ENCODE measurements around the gene KRT26.
"Not testable (repeated sequence)": the region's sequence is repeated elsewhere in the genome, so short reads cannot be mapped to it uniquely, and the experiment has no call there.

KRT26 gene, protein sequence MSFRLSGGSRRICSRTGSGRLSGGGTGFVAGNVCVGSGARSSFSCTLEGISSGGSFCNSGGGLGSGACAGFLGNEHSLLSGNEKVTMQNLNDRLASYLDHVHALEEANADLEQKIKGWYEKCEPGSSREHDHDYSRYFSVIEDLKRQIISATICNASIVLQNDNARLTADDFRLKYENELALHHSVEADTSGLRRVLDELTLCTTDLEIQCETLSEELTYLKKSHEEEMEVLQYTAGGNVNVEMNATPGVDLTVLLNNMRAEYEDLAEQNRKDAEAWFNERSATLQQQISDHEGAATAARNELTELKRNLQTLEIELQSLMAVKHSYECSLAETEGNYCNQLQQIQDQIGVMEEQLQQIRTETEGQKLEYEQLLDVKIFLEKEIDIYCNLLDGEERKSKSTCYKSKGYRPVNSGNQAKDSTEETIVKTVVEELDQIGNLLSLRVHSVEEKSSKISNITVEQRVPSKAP

DNA sequence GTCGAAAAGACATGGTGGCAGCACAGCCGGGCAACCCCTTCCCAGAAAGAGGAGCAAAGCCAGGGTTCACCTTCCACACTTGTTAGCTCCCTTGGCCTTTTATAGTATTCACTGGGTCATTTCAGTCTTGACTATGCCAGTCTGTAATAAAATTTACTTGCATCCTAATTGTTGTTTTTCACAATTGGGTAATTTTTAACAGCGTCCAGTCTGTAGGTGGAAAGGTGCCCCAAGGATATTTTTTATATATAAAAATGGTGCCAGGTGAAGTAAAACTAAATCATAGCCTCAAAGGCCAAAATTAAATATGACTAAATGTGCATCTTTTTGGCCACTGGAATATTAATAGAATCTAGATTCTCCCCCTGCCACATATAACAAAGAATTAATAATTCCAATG is at the start of gene KRT26:
TSS of gene KRT26 (minus strand) at position 101 of the 400 bp plus-strand sequence. CDS start at position 13, 88 bp downstream.
- no peak for DNase-seq (ENCODE audit: low read depth)

DNA sequence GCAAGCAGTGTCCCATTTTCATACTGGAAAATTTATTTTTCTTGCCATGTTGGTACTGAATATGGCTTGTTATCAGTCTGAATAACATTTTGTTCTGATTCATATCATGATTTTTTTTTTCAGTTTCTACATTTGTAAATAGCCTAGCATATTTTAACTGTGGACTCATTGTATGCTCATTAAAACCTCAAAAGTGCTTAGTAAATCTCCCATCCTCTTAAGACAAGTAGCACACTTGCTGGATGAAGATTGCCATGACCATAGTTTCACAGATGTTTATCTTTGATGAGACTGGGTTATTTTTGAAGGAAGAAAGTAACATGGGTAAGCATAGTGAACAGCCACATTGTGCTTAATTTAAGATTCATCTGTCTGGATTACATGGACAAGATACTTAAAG is 49.5 kb upstream of the KRT26 start:
- no peak for DNase-seq (ENCODE audit: low read depth)

DNA sequence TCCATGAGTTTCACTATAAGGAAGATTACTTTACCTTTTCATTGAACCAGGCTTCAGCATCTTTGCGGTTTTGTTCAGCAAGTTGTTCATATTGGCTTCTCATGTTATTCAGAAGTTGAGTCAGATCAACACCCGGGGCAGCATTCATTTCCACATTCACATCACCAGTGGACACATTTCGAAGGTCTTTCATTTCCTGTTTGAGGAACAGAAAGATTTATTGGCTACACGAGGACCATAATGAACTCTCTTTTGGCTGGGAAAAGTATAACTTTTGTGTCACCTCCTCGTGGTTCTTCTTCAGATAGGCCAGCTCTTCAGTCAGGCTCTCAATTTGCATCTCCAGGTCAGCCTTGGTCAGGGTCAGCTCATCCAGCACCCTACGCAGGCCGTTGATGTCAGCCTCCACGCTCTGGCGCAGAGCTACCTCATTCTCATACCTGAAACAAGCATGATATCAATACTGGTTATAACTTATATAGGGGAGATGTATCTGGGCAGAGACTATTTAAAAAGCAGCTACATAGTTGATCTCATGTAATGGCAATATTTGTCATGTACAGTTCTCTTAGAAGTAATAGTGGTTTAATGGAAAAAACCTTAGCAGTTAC is 48.3 kb upstream of the KRT26 start:
- DNase-seq (ENCODE audit: low read depth): no peak

DNA sequence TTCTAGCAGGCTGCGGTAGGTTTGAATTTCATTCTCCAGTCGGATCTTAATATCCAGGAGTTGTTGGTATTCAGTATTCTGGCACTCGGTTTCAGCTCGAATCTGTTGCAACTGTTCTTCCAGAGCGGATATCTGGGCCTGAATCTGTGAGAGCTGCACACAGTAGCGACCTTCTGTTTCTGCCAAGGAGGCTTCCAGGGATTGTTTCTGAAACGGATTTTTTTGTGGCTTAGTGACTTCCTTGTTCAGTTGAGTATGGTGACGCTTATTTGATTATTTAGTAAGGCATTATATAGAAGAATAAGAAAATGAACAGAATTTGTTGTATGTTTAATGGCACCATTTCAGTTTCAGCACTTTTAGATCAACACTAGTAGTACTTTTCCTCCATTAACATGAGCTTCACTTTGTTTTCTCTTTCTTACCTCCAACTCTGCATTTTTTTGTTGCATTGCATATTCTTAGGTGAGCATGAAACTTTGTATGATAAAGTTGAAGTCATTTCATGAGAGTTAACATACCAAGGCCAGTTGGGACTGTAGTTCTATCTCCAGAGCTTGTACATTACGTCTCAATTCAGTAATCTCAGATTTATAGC is 47.6 kb upstream of the KRT26 start:
- DNase-seq (ENCODE audit: low read depth): no peak

DNA sequence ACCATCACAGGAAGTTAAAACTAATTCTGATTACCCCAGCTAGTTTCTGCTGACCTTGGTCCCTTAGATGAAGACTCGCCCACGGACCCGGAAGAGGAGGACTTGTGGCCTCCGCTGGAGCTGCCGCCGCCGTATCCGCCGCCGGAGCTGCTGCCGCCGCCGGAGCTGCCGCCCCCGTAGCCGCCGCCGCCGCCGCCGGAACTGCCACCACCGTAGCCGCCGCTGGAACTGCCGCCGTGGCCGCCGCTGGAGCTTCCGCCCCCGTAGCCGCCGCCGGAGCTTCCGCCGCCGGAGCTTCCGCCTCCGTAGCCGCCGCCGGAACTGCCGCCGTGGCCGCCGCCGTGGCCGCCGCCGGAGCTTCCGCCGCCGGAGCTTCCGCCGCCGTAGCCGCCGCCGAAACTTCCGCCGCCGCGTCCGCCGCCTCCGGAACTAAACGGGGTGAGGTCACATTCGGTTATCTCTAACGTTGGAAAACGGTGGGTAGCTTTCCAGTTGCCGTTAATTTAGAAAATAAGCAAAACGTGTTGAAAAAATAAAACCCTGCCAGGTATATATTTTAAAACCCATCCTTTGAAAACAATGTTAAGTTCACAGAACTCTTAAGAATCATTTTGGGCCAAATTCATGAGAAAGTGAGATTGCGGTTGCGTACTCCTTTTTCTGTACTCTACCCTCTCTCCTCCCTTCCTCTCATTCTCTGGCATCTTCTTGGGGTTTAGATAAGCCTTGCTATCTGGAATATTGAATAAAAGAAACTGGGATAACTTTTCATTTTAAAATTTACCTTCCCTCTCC is 46.9 kb upstream of the KRT26 start:
- peak; percentile 69 for DNase-seq (ENCODE audit: low read depth)

DNA sequence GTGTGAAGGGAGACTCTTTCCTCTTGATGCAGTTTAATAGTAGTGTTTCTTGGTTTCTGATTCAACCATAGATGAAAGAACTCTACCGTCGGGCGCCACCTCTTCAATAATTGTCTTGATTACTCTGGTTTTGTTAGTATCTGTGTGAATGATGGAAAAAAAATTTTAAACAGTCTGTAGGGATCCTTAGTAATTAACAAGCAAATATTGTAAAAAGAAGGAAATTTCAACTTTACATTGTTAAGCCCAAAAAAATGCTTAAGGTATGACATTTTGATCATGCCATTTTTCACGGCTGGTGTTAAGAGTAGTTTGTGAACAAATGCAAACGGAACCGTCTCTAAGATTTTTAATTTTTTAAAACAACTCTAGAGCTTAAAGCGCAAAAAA is 46.3 kb upstream of the KRT26 start:
- DNase-seq (ENCODE audit: low read depth): no peak

DNA sequence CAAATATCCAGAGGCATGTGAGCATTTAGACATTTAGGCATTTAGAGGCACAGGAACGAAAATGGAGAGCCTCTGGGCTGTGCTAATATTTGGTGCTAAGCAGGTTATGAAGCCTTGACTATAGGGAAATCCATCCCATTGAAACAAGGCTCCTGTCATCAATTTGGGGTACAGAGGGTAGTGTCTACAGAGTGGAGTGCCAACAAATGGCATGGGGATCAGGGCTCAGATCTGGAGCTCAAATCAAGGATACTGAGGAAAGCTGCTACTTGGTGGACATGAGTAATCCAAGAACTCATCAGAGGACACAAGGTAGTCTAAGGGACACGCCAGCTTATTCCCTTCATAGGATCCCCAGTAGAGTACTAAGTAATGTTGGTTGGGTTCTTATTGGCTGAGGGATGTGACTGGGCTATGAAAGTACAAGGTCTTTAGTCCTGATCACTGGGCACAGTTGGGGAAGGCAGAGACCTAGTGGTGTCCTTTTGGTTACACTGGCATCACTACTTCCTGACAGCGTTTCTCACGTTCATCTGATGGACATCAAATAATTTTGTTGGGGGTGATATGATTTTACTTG is 45.2 kb upstream of the KRT26 start:
- no peak for DNase-seq (ENCODE audit: low read depth)

DNA sequence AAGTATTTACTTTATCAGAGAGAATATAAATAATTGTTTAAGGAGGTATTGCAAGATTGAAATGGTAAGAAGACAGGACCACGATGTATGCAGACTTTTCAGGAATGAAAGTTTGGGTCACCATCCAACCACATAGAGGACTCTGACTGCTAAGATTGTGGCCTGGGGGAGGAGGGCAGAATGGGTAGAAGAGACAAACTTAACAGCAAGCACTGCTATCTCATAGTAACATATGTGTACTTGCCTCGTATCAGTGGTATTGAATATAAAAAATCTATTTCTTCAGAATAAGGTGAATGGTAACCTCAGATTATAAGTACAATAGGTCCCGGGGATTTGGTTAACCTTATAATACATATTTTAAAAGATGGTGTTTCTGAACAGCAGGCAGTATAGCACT is 44.6 kb upstream of the KRT26 start:
- no peak for DNase-seq (ENCODE audit: low read depth)

DNA sequence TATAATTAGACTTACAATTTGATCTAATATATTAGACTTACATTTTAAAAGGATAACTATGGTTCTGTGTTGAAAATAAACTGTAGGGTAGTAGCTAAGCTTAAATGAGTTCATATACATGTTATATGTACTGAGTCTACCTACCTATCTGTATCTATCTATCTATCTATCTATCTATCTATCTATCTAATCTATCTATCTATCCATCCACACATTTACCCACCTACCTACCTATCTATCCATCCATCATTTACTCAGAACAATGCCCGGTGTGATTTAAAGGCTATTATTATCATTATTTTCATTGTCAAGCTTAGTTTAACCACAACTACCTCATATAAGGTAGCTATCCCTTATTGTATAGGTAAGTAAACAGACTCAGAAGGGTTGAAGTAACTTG is 43.4 kb upstream of the KRT26 start:
- DNase-seq (ENCODE audit: low read depth): no peak

DNA sequence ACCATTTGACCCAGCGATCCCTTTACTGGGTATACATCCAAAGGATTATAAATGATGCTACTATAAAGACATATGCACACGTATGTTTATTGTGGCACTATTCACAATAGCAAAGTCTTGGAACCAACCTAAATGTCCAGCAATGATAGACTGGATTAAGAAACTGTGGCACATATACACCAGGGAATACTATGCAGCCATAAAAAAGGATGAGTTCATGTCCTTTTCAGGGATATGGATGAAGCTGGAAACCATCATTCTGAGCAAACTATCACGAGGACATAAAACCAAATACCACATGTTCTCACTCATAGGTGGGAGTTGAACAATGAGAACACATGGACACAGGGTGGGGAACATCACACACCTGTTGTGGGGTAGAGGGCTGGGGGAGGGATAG is 42.7 kb upstream of the KRT26 start:
- not testable (repeated sequence) for DNase-seq (ENCODE audit: low read depth)

DNA sequence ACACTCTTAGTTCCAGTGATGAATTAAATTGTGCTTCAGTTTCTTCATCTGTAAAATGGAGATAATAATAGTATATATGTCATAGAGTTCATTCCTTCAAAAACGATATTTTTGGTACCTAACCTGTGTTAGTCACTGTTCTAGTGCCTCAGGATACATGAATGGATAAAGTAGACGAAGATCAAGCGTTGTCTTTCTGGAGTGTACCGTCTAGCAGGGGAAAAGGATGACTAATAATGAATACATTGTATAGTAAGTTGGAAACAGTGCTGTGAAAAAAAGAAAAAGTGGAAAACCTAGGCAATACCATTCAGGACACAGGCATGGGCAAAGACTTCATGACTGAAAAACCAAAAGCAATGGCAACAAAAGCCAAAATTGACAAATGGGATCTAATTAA is 41.8 kb upstream of the KRT26 start:
- DNase-seq (ENCODE audit: low read depth): no peak

DNA sequence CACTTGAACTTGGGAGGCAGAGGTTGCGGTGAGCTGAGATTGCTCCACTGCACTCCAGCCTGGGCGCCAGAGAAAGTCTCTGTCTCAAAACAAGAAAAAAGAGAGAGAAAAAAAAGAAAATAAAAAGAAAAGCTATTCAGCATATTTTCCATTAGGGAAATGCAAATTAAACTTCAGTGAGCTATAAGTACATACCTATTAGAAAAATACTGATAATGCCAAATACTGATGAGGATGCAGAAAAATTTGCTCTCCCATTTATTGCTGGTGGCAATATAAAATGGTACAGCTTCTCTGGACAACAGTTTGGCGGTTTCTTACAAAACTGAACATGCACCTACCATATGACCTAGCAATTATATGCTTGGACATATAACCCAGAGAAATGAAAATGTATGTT is 40.6 kb upstream of the KRT26 start:
- DNase-seq (ENCODE audit: low read depth): no peak

DNA sequence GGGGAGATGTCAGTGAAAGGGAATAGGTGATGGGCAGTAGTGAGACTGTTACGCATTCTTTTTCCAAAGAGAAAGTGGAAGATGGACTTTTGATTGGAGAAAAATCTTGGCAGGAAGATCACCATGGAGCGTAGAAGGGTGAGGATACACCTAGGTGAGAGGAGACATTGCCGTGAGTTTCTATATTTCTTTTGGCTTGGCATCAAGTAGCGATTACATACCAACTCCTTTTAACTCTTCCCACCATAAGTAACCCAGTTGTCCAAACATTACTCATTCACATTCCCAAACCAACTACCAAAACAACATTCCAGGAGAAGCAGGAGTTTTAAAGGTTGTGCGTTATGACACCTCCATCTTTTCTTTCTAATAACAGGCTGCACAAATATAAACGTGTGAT is 38.5 kb upstream of the KRT26 start:
- no peak for DNase-seq (ENCODE audit: low read depth)

DNA sequence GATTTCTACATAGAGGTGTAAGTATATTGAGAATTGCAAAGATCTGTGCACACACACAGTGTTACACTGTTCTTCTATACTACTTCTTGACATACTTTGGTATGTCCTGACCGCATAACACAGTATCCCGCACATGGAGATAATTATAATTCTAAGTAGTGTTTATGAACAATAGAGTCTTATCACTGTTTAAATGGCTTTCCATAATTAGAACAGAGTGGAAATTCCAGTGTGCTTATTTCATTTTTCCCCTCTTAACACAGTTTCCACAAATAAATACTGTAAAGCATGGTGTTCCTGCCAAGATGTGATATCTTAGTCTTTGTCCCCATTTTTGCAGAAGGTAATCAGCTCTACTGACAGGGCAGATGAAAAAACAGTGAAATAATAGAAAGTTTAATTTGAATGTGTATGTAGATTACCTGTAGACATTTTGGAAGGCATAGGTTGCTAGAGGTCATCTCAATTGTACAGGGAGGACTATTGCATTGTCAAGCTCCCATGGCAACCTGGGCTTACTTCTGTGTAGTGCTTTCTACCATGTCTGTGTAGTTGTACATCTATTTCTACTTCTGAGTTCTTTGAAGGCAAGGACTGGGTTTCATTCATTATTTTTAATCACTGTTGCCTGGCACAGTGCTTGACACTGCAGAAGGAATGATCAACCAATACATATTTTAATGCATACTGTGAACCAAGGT is 37.9 kb upstream of the KRT26 start:
- DNase-seq (ENCODE audit: low read depth): no peak

DNA sequence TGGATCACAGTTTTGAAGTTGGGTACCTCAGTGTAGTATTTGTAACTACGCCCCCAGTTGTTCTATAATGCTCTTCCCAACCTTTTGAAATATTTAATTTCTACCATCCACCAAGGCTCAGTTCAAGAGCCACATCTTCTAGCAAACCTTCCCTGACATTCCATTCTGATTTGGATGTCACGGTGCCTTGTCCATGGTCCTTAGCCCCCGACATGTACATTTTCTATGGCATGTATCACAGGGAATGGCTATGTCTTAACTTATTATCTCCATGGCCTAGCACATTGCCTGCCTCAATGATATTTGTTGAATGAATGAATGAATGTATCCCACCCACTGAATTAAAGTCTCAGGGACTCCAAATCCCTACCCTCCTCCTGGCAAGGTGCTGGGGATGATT is 34.1 kb upstream of the KRT26 start:
- DNase-seq (ENCODE audit: low read depth): no peak

DNA sequence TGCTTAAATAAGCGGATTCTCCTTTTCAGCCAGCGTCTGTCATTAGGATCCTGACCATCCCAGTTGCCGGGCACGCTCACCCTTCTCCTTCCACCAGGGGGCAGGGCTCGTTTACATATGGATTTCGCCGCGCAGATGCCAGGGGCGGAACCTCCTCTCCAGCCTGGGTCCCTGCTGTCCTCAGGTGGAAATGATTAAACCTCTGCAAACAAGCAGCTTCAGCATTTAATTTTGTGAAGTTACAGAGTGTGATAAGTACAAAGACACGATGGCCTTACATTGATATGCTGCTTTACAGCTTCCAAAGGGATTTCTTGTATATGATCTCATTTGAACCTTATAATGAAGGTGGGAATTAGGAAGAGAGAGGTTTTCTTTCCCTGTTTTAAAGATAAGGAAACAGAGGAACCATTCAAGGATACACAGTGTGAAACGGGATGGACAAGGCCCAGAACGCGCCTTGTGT is 31.6 kb upstream of the KRT26 start:
- peak; percentile 55 for DNase-seq (ENCODE audit: low read depth)

DNA sequence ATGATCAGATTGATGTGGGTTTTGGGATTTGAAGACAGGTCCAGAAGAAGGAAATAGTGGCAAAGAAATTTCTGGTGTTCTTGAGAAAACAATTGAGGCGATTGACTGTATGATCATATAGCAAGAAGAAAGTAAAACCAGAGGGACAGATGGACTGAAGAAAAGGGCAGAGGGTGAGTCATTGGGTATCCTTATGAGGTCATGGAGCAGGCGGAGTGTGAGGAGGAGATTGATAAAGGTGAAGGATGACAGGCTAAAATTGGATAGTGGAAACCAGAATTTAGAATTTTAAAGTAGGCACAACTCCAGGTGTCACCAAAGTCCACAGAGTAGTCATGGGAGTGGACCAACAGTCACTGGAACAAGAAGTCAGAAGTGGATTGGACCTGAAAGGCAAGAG is 29.2 kb upstream of the KRT26 start:
- DNase-seq (ENCODE audit: low read depth): no peak

DNA sequence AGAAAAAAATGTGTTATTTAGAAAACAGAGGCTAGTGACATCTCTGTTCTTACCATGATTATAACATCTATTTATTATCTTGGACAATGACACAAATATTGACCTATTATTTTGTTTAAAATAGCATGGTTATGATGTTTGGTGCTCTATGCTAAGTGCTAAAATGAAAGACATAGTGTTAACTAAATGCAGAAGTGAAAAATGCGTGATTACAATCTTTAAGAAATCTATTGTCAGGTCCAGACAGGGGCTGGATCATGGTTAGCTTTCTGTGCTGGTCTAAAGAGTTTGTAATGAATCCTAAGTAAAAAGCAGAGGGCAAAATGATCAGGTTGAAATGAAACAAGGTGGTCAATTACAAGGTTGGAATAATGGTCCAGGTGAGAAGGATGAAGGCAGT is 28.4 kb upstream of the KRT26 start:
- no peak for DNase-seq (ENCODE audit: low read depth)

DNA sequence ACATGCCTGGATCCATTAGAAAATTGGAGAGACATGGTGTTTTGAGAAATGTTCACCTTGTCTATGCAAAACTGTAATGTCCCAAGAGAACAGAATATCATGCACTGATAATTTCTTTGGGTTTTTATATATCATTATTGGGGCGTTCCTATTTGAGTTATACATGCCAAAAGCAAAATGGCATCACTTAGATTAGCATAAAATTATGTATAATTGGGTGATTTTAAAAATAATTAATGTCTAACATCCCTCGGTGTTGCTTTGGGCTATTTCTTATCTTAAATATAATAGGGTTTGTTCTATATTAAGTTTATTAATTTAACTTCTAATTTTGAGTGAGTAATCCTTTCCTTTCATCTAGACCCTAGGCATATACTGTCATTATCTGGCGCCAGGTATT is 27.9 kb upstream of the KRT26 start, which contains the start of gene KRT28:
TSS of gene KRT28 (minus strand) at position 101 of the 400 bp plus-strand sequence. CDS start at position 35, 66 bp downstream.
- DNase-seq (ENCODE audit: low read depth): no peak

DNA sequence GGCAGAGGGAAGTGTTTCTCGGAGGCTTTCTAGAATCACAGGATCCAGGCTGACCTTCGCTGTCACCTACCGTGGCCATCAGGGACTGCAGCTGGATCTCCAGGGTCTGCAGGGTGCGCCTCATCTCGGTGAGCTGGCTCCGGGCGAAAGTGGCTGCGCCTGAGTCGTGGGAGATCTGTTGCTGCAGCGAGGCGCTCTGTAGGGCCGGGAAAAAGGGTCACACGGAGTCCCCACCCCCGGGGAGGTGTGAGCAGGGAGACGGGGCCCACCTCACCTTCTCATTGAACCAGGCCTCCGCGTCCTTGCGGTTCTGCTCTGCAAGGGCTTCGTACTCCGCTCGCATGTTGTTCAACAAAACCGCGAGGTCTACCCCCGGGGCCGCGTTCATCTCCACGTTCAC is 24.8 kb upstream of the KRT26 start:
- no peak for DNase-seq (ENCODE audit: low read depth)

DNA sequence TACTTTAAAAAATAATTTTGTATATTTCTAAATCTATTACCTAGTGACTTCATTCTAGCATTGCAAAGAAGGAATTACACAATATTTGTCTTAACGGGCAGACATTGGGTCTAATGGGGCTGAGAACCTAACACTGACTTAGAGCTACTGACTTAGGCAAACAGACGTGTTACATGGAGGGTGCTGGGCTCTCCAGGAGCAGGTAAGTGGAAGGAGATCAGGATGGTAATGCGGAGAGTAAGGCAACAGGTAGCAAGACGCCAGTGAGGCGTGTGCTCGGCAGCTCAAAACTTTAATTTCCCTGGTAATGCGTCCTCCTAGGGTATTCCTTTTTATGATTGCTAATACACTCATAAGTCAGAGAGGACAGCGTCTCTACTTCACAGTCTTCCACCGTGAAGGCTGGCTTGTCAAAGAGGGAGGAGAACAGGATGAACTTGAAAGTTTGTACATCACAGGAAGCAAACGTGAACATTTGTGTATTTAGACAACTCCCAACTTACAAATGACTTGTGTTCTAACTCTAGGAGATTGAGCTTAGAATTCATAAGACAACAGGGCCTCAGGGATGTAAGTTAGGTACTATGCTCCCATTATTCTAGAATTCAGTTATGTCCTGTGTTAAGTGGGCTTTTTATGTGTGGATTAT is 23.1 kb upstream of the KRT26 start:
- no peak for DNase-seq (ENCODE audit: low read depth)

All from stimulated activated CD8-positive, alpha-beta memory T cell treated with anti-CD3 and anti-CD28 coated beads, Interleukin-7, amount 100 ng/mL, for 24 hours (primary cell).